ENCODE measurements around the gene SCN5A. TPM values are rescaled to one million over a fixed set of nuclear protein-coding genes. Genes with fewer than 3 reads are reported as not detected.

SCN5A gene
- total RNA-seq, 4 donors from 2014 or later: 0.19 TPM; not detected in 3

- TF ChIP-seq CTCF (IDR thresholded peaks at IDR 0.05; ENCODE audit: low read depth): no peak
These were observed 100.4 kb downstream of the SCN5A start for GRCh38 chr3:38549082-38549481.

DNA sequence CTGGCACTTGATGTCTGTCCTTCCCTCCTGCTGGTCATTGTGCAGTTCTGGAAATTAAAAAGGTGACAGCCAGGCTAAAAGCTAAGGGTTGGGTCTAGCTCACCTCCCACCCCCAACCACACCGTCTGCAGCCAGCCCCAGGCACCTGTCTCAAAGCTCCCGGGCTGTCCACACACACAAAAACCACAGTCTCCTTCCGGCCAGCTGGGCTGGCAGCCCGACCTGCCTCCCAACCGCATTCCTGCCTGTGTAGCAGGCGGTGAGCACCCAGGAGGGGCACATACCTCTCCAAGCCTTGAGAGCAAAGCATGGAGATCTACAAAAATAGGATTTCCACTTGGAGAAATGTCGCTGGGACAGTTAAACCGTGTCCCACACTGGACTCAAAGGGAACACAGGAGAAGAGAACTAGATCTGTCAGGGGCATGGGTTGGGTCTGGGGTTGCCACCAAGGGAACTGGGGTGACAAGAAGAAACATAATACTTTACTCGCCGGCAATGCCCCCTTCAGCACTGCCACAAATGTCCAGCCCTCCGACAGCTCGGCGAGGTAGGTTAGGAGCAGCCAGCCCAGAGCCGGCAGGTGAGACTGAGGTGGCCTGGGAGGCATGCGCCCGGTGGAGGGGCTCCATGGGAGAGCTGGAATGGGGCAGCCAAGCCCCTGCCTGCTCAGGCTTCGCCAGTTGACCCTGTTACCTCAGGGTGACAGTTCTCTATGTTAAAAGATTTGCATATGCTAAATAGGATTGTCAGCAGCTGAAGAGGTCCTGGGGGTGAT, 101.1 kb downstream of the SCN5A start:
- TF ChIP-seq CTCF (IDR thresholded peaks at IDR 0.05; ENCODE audit: low read depth): no peak

GRCh38 chr3:38545983-38546382, 103.5 kb downstream of the SCN5A start:
- TF ChIP-seq CTCF (IDR thresholded peaks at IDR 0.05; ENCODE audit: low read depth): no peak

- TF ChIP-seq CTCF (IDR thresholded peaks at IDR 0.05; ENCODE audit: low read depth): no peak
These were observed 103.9 kb downstream of the SCN5A start for GRCh38 chr3:38545550-38545949.

DNA sequence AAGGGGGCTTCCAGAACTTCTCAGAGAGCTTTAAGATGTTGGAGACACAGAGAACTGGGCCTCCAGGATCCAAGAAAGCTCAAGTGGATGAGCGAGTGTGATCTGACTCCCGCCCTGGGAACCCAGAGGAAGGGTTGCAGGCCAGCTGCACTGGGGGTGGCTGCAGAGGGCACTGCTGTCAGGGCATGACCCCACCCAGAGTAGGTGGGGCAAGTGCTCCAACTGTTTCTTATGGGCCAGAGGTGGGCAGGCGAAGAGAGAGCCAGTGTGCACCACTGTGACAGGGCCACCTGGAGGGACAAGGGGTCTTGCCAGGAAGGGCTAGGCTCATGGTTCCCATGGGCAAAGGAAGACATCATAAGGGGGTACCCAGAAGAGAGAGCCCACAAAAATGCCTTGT, 104.6 kb downstream of the SCN5A start:
- no peak for TF ChIP-seq CTCF (IDR thresholded peaks at IDR 0.05; ENCODE audit: low read depth)

- no peak for TF ChIP-seq CTCF (IDR thresholded peaks at IDR 0.05; ENCODE audit: low read depth)
These were observed 105.9 kb downstream of the SCN5A start for GRCh38 chr3:38543586-38543985.

GRCh38 chr3:38542401-38543298, 106.8 kb downstream of the SCN5A start:
- no peak for TF ChIP-seq CTCF (IDR thresholded peaks at IDR 0.05; ENCODE audit: low read depth)
